Measurements from ENCODE around the gene KIAA0930.

KIAA0930 gene

DNA sequence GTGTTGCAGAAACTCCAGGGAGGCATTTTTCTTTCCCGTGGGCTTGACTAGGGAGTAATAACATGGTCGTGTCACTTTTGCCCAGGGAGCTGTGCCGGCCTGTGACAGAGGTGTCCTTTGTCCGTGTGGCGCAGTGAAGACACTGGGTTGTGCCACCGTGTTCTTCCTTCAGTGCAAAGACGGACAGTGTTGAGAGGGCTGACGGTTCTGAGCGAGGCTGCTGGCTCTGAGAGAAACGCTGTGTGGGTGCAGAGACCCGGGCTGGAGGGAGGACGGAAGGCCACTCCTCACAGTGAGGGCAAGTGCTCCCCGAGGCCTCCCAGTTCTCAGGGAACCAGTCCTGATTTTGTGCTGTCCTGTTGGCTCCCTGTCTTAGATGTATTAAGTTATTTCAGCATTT lies 56.7 kb downstream of the KIAA0930 start:
- H3K36me3 ChIP-seq (replicated peaks) = peaks cover 33% of the 10 kb centered on the region

GRCh38 chr22:45181766-45182165 lies 58.9 kb downstream of the KIAA0930 start:
- no peak for DNase-seq
- Histone ChIP-seq H3K27ac (no peak overlapping the region), H3K27me3 (replicated peaks) (no peaks in the 10 kb centered on the region), H3K36me3 (replicated peaks) (peaks cover 43% of the 10 kb centered on the region), H3K4me3 (ENCODE audit: low read depth, low read length) (no peak overlapping the region)
- in situ Hi-C loops (cut with HindIII; ENCODE audit: low pct_ligation_motif_present, low sequenced_read_pairs) = no loop called here
- TF ChIP-seq CTCF (IDR thresholded peaks at IDR 0.05; ENCODE audit: low read depth, low read length, missing control alignments) = no peak

More for the DNA sequence above, 56.7 kb downstream of the KIAA0930 start:
- H3K27me3 ChIP-seq (replicated peaks) = no peaks in the 10 kb centered on the region
- in situ Hi-C loops (cut with HindIII; ENCODE audit: low pct_ligation_motif_present, low sequenced_read_pairs) = no loop called here
- H3K27ac ChIP-seq = no peak overlapping the region
- no peak for DNase-seq
- H3K4me3 ChIP-seq (ENCODE audit: low read depth, low read length) = no peak overlapping the region
- no peak for TF ChIP-seq CTCF (IDR thresholded peaks at IDR 0.05; ENCODE audit: low read depth, low read length, missing control alignments)

DNA sequence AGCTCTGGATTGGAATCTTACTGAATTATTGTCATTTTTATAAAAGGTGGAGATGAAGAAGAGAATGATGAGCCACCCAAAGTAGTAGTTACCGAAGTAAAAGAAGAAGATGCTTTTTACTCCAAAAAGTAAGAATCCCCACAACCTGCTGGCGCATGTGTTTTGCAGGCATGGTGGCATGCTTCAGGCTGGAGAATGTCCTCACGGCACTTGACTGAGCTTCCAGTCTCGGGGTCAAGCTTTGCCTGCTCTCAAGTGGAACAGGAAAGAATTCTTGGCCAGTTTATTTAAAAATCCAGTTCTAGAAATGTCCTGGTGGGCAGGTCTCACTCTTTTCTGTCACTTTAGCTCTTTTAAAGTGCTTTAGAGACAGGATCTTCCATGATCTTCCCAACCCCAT lies 59.5 kb downstream of the KIAA0930 start:
- in situ Hi-C loops (cut with HindIII; ENCODE audit: low pct_ligation_motif_present, low sequenced_read_pairs) = no loop called here
- H3K27me3 ChIP-seq (replicated peaks) = no peaks in the 10 kb centered on the region
- peaks cover 49% of the 10 kb centered on the region for H3K36me3 ChIP-seq (replicated peaks)
- no peak overlapping the region for H3K4me3 ChIP-seq (ENCODE audit: low read depth, low read length)
- no peak overlapping the region for H3K27ac ChIP-seq
- TF ChIP-seq CTCF (IDR thresholded peaks at IDR 0.05; ENCODE audit: low read depth, low read length, missing control alignments) = no peak
- no peak for DNase-seq

DNA sequence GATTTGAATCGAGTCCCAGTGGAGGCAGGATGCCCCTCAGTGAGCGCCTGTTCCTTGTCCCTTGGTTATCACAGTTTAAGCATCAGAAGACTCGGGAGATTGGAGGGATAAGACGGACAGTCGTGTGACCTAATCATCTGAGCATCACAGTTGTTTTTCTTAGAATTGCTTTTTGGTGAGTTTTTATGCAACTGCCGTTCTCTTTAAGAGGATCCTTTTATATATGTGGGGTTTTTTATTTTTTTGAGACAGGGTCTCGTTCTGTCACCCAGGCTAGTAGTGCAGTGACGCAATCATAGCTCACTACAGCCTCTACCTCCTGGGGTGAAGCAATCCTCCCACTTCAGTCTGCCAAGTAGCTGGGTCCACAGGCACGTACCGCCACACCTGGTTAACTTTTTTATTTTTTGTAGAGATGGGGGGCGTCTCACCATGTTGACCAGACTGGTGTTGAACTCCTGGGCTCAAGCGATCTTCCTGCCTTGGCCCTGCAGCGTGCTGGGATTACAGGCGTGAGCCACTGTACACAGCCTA lies 60.5 kb downstream of the KIAA0930 start:
- in situ Hi-C loops (cut with HindIII; ENCODE audit: low pct_ligation_motif_present, low sequenced_read_pairs) = no loop called here
- no peak overlapping the region for H3K4me3 ChIP-seq (ENCODE audit: low read depth, low read length)
- H3K27ac ChIP-seq = no peak overlapping the region
- DNase-seq = no peak
- TF ChIP-seq CTCF (IDR thresholded peaks at IDR 0.05; ENCODE audit: low read depth, low read length, missing control alignments) = no peak
- peaks cover 51% of the 10 kb centered on the region for H3K36me3 ChIP-seq (replicated peaks)
- no peaks in the 10 kb centered on the region for H3K27me3 ChIP-seq (replicated peaks)

- H3K27ac ChIP-seq = no peak overlapping the region
- TF ChIP-seq CTCF (IDR thresholded peaks at IDR 0.05; ENCODE audit: low read depth, low read length, missing control alignments) = no peak
- no peak for DNase-seq
- in situ Hi-C loops (cut with HindIII; ENCODE audit: low pct_ligation_motif_present, low sequenced_read_pairs) = no loop called here
- H3K36me3 ChIP-seq (replicated peaks) = peaks cover 53% of the 10 kb centered on the region
- no peaks in the 10 kb centered on the region for H3K27me3 ChIP-seq (replicated peaks)
- H3K4me3 ChIP-seq (ENCODE audit: low read depth, low read length) = no peak overlapping the region
Measured at GRCh38 chr22:45179276-45180049, 61.2 kb downstream of the KIAA0930 start.
